Chondrocyte (in vitro differentiated cells): ENCODE data around the gene THSD4. TPM values are rescaled to one million over a fixed set of nuclear protein-coding genes. Genes with fewer than 3 reads are reported as not detected.

ENCODE experiments used
- DNase-seq: peaks from one replicate; pipeline ENCODE4 v3.0.0; 2021; ENCODE audit warnings: mixed read lengths, low spot score
- H3K27ac Mint-ChIP-seq: one replicate; pipeline ENCODE4 v1.8.0; 2021; ENCODE audit warnings: mild to moderate bottlenecking, moderate library complexity, mixed read lengths; ENCODE audit not compliant: unreplicated experiment
- H3K27me3 Mint-ChIP-seq: 2 replicates; pipeline ENCODE4 v1.8.0; 2021; ENCODE audit warnings: low read depth, mixed read lengths
- H3K36me3 Mint-ChIP-seq: 2 replicates; pipeline ENCODE4 v1.8.0; 2021; ENCODE audit warnings: low read depth, mixed read lengths
- H3K4me1 Mint-ChIP-seq: 2 replicates; pipeline ENCODE4 v1.8.0; 2021; ENCODE audit warnings: low read depth, mild to moderate bottlenecking, mixed read lengths
- H3K4me3 Mint-ChIP-seq: one replicate; pipeline ENCODE4 v1.8.0; 2021; ENCODE audit warnings: mild to moderate bottlenecking, moderate library complexity, mixed read lengths; ENCODE audit not compliant: unreplicated experiment
- H3K9me3 Mint-ChIP-seq: 2 replicates; pipeline ENCODE4 v1.8.0; 2021; ENCODE audit warnings: low read depth, mixed read lengths
- total RNA-seq: library from RNA; stranded (reverse); gene quantifications from 3 replicates; pipeline ENCODE4 v1.2.1, GENCODE V29; 2021
- TF ChIP-seq, protein P1 (sequence below): fragments of 200-600 bp; sonication (generic); IDR thresholded peaks from 2 replicates; pipeline ENCODE4 v1.5.0; 2021; ENCODE audit warnings: antibody characterized with exemption, mild to moderate bottlenecking, moderate library complexity

Gene THSD4
- total RNA-seq, 1 donor from 2014 or later = 3.4 TPM

DNA sequence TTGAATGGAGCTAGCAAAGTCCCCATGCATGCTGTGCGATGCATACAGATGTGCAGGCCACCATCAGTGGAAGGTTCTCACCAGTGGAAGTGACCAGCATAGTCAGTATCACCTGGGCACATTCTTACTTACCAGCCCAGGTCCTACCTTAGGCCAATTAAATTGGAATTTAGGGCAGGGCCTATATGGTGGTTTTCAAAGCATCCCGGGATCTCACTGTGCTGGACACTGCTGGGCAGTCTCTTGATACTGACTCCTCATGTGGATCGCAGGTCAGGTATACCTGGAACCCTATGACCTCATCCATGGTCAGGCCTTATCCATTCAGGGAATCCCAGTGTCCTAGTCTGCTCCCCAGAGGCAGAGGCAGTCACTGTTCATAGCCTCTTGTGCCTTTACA is 358.5 kb downstream of the THSD4 start:
- DNase-seq = no peak
- Mint-ChIP-seq H3K27ac (no peak overlapping the region), H3K9me3 (peaks cover under 1% of the 10 kb centered on the region), H3K4me3 (no peak overlapping the region), H3K36me3 (no peaks in the 10 kb centered on the region), H3K27me3 (no peaks in the 10 kb centered on the region), H3K4me1 (no peaks in the 10 kb centered on the region)
- TF ChIP-seq, protein P1, sequence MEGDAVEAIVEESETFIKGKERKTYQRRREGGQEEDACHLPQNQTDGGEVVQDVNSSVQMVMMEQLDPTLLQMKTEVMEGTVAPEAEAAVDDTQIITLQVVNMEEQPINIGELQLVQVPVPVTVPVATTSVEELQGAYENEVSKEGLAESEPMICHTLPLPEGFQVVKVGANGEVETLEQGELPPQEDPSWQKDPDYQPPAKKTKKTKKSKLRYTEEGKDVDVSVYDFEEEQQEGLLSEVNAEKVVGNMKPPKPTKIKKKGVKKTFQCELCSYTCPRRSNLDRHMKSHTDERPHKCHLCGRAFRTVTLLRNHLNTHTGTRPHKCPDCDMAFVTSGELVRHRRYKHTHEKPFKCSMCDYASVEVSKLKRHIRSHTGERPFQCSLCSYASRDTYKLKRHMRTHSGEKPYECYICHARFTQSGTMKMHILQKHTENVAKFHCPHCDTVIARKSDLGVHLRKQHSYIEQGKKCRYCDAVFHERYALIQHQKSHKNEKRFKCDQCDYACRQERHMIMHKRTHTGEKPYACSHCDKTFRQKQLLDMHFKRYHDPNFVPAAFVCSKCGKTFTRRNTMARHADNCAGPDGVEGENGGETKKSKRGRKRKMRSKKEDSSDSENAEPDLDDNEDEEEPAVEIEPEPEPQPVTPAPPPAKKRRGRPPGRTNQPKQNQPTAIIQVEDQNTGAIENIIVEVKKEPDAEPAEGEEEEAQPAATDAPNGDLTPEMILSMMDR = no peak

DNA sequence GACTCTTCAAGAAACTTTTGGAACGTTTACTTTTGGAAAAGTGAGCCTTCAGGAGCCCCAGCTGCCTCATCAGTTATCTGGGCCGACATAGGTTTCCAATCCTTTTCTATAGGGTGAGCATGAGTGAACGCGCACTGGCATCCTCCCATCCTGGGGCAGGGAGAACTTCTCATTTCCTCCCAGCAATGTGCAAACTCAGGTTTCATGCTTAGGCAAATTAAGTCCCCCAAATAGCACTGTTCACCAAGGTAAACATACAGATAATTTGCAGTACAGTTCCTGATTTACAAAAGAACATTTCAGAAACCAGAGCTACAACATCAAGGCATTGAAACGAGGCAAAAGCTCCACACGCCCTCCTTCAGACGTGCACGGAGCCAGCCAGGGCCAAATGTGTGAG is 361.6 kb downstream of the THSD4 start:
- no peaks in the 10 kb centered on the region for H3K4me1 Mint-ChIP-seq
- H3K27ac Mint-ChIP-seq = no peak overlapping the region
- no peaks in the 10 kb centered on the region for H3K9me3 Mint-ChIP-seq
- H3K4me3 Mint-ChIP-seq = no peak overlapping the region
- H3K36me3 Mint-ChIP-seq = no peaks in the 10 kb centered on the region
- peaks cover 5% of the 10 kb centered on the region for H3K27me3 Mint-ChIP-seq
- TF ChIP-seq, protein P1 = no peak
- no peak for DNase-seq

GRCh38 chr15:71480556-71480955 is 365.3 kb downstream of the THSD4 start:
- no peak for DNase-seq
- TF ChIP-seq, protein P1 = no peak
- no peaks in the 10 kb centered on the region for H3K36me3 Mint-ChIP-seq
- no peak overlapping the region for H3K27ac Mint-ChIP-seq
- H3K27me3 Mint-ChIP-seq = peaks cover 5% of the 10 kb centered on the region
- H3K9me3 Mint-ChIP-seq = no peaks in the 10 kb centered on the region
- peaks cover 19% of the 10 kb centered on the region for H3K4me1 Mint-ChIP-seq
- H3K4me3 Mint-ChIP-seq = no peak overlapping the region

DNA sequence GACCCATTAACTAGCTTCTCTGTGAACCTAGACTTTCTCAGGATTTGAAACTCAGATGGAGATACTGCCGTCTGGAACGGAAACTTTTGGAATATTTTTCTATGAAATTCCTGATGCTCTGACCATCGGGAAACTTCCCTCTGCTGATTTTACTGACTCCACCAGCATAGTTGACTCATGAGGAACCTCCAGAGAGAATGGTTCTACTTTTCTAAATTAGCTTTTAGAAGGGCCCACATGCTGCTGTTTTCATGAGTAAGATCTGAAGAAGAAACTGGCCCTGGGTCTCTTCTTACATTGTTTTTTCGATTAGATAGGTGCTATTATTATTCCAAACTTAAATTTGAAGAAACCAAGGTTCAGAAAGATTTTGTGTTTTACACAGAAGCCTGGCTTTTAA is 368.8 kb downstream of the THSD4 start:
- H3K27ac Mint-ChIP-seq = no peak overlapping the region
- TF ChIP-seq, protein P1 = no peak
- H3K4me1 Mint-ChIP-seq = peaks cover 19% of the 10 kb centered on the region
- H3K4me3 Mint-ChIP-seq = no peak overlapping the region
- DNase-seq = no peak
- H3K27me3 Mint-ChIP-seq = peaks cover 11% of the 10 kb centered on the region
- H3K36me3 Mint-ChIP-seq = no peaks in the 10 kb centered on the region
- H3K9me3 Mint-ChIP-seq = no peaks in the 10 kb centered on the region

- DNase-seq = no peak
- TF ChIP-seq, protein P1 = peak; percentile 61
- Mint-ChIP-seq H3K4me3 (no peak overlapping the region), H3K27me3 (peaks cover 9% of the 10 kb centered on the region), H3K9me3 (no peaks in the 10 kb centered on the region), H3K4me1 (peaks cover 19% of the 10 kb centered on the region), H3K27ac (no peak overlapping the region), H3K36me3 (no peaks in the 10 kb centered on the region)
Observed at GRCh38 chr15:71485094-71485693, 369.9 kb downstream of the THSD4 start.
